GM12878 (cell line): Measurements from ENCODE around the gene FLT3LG. TPM values are rescaled to one million over a fixed set of nuclear protein-coding genes. Genes with fewer than 3 reads are reported as not detected.

ENCODE experiments used
- ATAC-seq: fragments of 200-7000 bp; cut with Tn5 transposase; 3 replicates; pipeline ENCODE4 v1.9.1; 2020; ENCODE audit warnings: mild to moderate bottlenecking, moderate library complexity
- BruUV-seq: library from RNA; stranded (reverse); fragments of 400-500 nt; replicated peaks from 2 replicates; lab custom pipeline; 2021; lab: Mats Ljungman, UMichigan
- CTCF ChIA-PET: fragments of 300-600 bp; sonication (Branson Sonifier 250); formaldehyde crosslinking; extraction: SDS; loops from one replicate; lab custom pipeline; 2021; ENCODE audit warnings: inconsistent platforms; lab: Yijun Ruan, JAX
- POLR2A ChIA-PET: fragments of 350-600 bp; formaldehyde crosslinking; extraction: SDS; loops from one replicate; lab custom pipeline; 2021; ENCODE audit warnings: inconsistent platforms; lab: Charles Lee
- RAD21 ChIA-PET: fragments of 300-600 bp; sonication (Branson Sonifier 250); formaldehyde crosslinking; loops from one replicate; lab custom pipeline; 2023; ENCODE audit warnings: antibody characterized with exemption; ENCODE audit not compliant: unreplicated experiment; lab: Charles Lee
- SMC1A ChIA-PET: fragments of 300-600 bp; sonication (Branson Sonifier 250); formaldehyde crosslinking; loops from one replicate; lab custom pipeline; 2023; ENCODE audit not compliant: unreplicated experiment, uncharacterized antibody; lab: Charles Lee
- DNase-seq: peaks from one replicate; pipeline ENCODE4 v3.0.0-alpha.2; 2011; ENCODE audit warnings: low read depth, low spot score
- FAIRE-seq: peaks from 3 replicates; lab custom pipeline; 2011; peaks lifted over from hg19 to GRCh38; lab: Jason Lieb, UNC
- H2AFZ ChIP-seq: 2 replicates; pipeline ENCODE4 v1.6.0; 2011; ENCODE audit warnings: low read depth, low read length, control low read depth; ENCODE audit not compliant: control insufficient read depth
- H3K27ac ChIP-seq: 2 replicates; pipeline ENCODE4 v1.5.1; 2011; ENCODE audit warnings: control low read depth; ENCODE audit not compliant: control insufficient read depth, insufficient read depth
- H3K27me3 ChIP-seq, 2 experiments: replicated peaks in 1 of 2; 2 replicates each; pipeline versions ENCODE4 v1.6.0 to v1.6.1; 2011; ENCODE audit warnings: low read length in 1 of 2; ENCODE audit not compliant: control insufficient read depth in 2 of 2, insufficient read depth in 2 of 2
- H3K36me3 ChIP-seq, 2 experiments: 2 replicates each; pipeline ENCODE4 v1.5.1; 2011; ENCODE audit warnings: low read length in 1 of 2; ENCODE audit not compliant: control insufficient read depth in 2 of 2, insufficient read depth in 2 of 2
- H3K4me1 ChIP-seq: 2 replicates; pipeline ENCODE4 v1.6.1; 2011; ENCODE audit warnings: mild to moderate bottlenecking, low read length, moderate library complexity, mixed read lengths; ENCODE audit not compliant: control insufficient read depth, insufficient read depth
- H3K4me2 ChIP-seq: 2 replicates; pipeline ENCODE4 v1.6.0; 2011; ENCODE audit warnings: control low read depth; ENCODE audit not compliant: control insufficient read depth, insufficient read depth
- H3K4me3 ChIP-seq: fragments of 200-600 bp; sonication (generic); 2 replicates; pipeline ENCODE4 v1.5.1; 2016
- H3K79me2 ChIP-seq: 2 replicates; pipeline ENCODE4 v1.6.0; 2011; ENCODE audit warnings: low read length; ENCODE audit not compliant: control insufficient read depth, insufficient read depth
- H3K9ac ChIP-seq: 2 replicates; pipeline ENCODE4 v1.8.0; 2011; ENCODE audit warnings: low read length, control low read depth, mixed read lengths; ENCODE audit not compliant: control insufficient read depth, insufficient read depth
- H3K9me3 ChIP-seq: replicated peaks from 3 replicates; pipeline ENCODE4 v1.5.1; 2011; ENCODE audit warnings: mild to moderate bottlenecking, low read length; ENCODE audit not compliant: control insufficient read depth, insufficient read depth
- H4K20me1 ChIP-seq: 2 replicates; pipeline ENCODE4 v1.6.0; 2011; ENCODE audit not compliant: control insufficient read depth, insufficient read depth
- BACH1 ChIP-seq: fragments of 450-650 bp; IDR thresholded peaks from 2 replicates; pipeline ENCODE4 v1.6.1; 2017; ENCODE audit warnings: mild to moderate bottlenecking, borderline replicate concordance
- BCL11A ChIP-seq: IDR thresholded peaks from 2 replicates; pipeline ENCODE4 v1.6.1; 2011; ENCODE audit warnings: low read depth, low read length
- NRF1 ChIP-seq: conservative IDR thresholded peaks from 2 replicates; pipeline ENCODE4 v1.6.1; 2011; ENCODE audit warnings: mild to moderate bottlenecking, low read depth, low read length, improper control_type of control experiment
- RELB ChIP-seq: fragments of 450-650 bp; IDR thresholded peaks from 2 replicates; pipeline ENCODE4 v1.6.1; 2017; ENCODE audit warnings: low read depth, mild to moderate bottlenecking, moderate library complexity
- SREBF2 ChIP-seq: IDR thresholded peaks from 2 replicates; pipeline ENCODE4 v1.6.1; 2012; ENCODE audit warnings: mild to moderate bottlenecking, low read length
- SUZ12 ChIP-seq: fragments of 200-600 bp; sonication (generic); IDR thresholded peaks from one replicate; pipeline ENCODE4 v1.6.1; 2018; ENCODE audit warnings: antibody characterized with exemption, mild to moderate bottlenecking; ENCODE audit not compliant: unreplicated experiment
- TARDBP ChIP-seq: IDR thresholded peaks from 2 replicates; pipeline ENCODE4 v1.6.1; 2016; ENCODE audit warnings: borderline replicate concordance
- TCF7 ChIP-seq: IDR thresholded peaks from 2 replicates; pipeline ENCODE4 v1.6.1; 2014; ENCODE audit warnings: antibody characterized with exemption, borderline replicate concordance
- ZNF24 ChIP-seq: fragments of 450-650 bp; IDR thresholded peaks from 2 replicates; pipeline ENCODE4 v1.6.1; 2017; ENCODE audit warnings: antibody characterized with exemption, mild to moderate bottlenecking
- WGBS: methylation state at CpG from one replicate; pipeline ENCODE4 v1.1.6; 2016; ENCODE audit warnings: low lambda C conversion rate; ENCODE audit not compliant: insufficient replicate concordance, insufficient coverage; ENCODE audit errors: missing lambda C conversion rate; 5-methylcytosine and 5-hydroxymethylcytosine counted together
- in situ Hi-C: fragments of 300-500 bp; cut with MboI; formaldehyde crosslinking; loops from 9 replicates; pipeline ENCODE4 v1.14.3; 2018; ENCODE audit warnings: mixed read lengths
- intact Hi-C: fragments of 100-400 bp; cut with micrococcal nuclease; formaldehyde crosslinking; loops from one replicate; pipeline ENCODE4 v1.14.2; 2022; ENCODE audit not compliant: unreplicated experiment
- polyA plus RNA-seq, 11 experiments: library from polyadenylated mRNA; depleted of rRNA in 4 of 11; unstranded in 6 of 11; stranded (reverse) in 5 of 11; fragments of >200 nt; fragmentation: Nextera tagmentation in 4 of 11; fragmentation: Illumina TruSeq in 1 of 11; extraction: Ambion mirVana in 4 of 11; extraction: Trizol in 1 of 11; gene quantifications; 1 replicate in 1 of 11; 2 replicates in 10 of 11; pipeline versions ENCODE4 v1.2.1 to v1.2.3, GENCODE V29; 2011 to 2016; ENCODE audit warnings: inconsistent platforms in 2 of 11, missing spikeins in 2 of 11, low read depth in 1 of 11
- total RNA-seq, 4 experiments: library from RNA; depleted of rRNA in 3 of 4; stranded (reverse); fragments of >200 nt in 3 of 4; fragmentation: Illumina TruSeq in 1 of 4; extraction: Trizol in 1 of 4; gene quantifications; 2 replicates each; pipeline versions ENCODE4 v1.2.1 to v1.2.3, GENCODE V29; 2013 to 2021

The FLT3LG gene
- total and polyA plus RNA-seq, 10 of the 15 experiments (the other 5 are each of a cell fraction or from before 2014, with no cell fraction given), result 0.68 to 13.1 (median 4.3) TPM

- TF ChIP-seq RELB (no peak), NRF1 (no peak), ZNF24 (no peak), TARDBP (no peak), TCF7 (no peak), SREBF2 (no peak), BACH1 (no peak)
Observed at GRCh38 chr19:49440439-49441209, 33.4 kb upstream of the FLT3LG start (continued).

GRCh38 chr19:49441210-49441959 is 32.6 kb upstream of the FLT3LG start, which contains the start of gene SLC17A7:
SLC17A7 (minus strand) TSS chr19:49441527; CDS start chr19:49441379, 148 bp downstream.
- no peak within 1 kb of the TSS for H3K9ac ChIP-seq
- whole genome bisulfite sequencing, result 36% methylated on average over 15 of the region's 56 CpGs
- H4K20me1 ChIP-seq, result no peaks in the 10 kb centered on the region
- no TSS peak for BruUV-seq
- no peaks in the 10 kb centered on the region for H3K4me1 ChIP-seq
- peaks cover 10 to 30% of the 10 kb centered on the region in 2 experiments for H3K27me3 ChIP-seq
- ATAC-seq (peak; percentile 10; the same call in 1 of the 3 replicates), DNase-seq (no peak), FAIRE-seq (no peak)
- ChIA-PET POLR2A (interaction anchor here (1.1 kb wide), 1 partner anchor 29 kb away, joined by 4 read pairs; no protein-coding TSS in a partner anchor), CTCF (interaction anchor here (0.8 to 4.9 kb wide), 4 partner anchors 24 to 50 kb away, joined by 3 to 47 read pairs (median 14); no protein-coding TSS in a partner anchor), SMC1A (interaction anchor here (0.6 to 1.9 kb wide), 4 partner anchors 29 to 215 kb away, joined by 3 to 5 read pairs (median 4); no protein-coding TSS in a partner anchor), RAD21 (interaction anchor here (1.8 kb wide), 1 partner anchor 50 kb away, joined by 15 read pairs; no protein-coding TSS in a partner anchor)
- no peak within 1 kb of the TSS for H3K4me3 ChIP-seq
- in situ Hi-C loops (no loop called here), intact Hi-C loops (no loop called here)
- TF ChIP-seq BCL11A (no peak), SUZ12 (peak; percentile 54)
- no peaks in the 10 kb centered on the region for H3K36me3 ChIP-seq
- H3K27ac ChIP-seq, result no peak within 1 kb of the TSS
- no peaks in the 10 kb centered on the region for H3K79me2 ChIP-seq
- H3K9me3 ChIP-seq, result no peaks in the 10 kb centered on the region
- H3K4me2 ChIP-seq, result no peak within 1 kb of the TSS; the same call in 1 of the 2 replicates
- H2AFZ ChIP-seq, result no peak within 1 kb of the TSS
